Calu3 (cell line): ENCODE data around the gene KANSL3. TPM values are rescaled to one million over a fixed set of nuclear protein-coding genes. Genes with fewer than 3 reads are reported as not detected.
A peak's percentile ranks its signal among the peaks of the same experiment; 100 is the strongest.

Experiments
- Bru-seq: library from RNA; stranded (reverse); fragments of 400-500 nt; gene quantifications from one replicate; lab custom pipeline; 2021; lab: Mats Ljungman, UMichigan
- BruChase-seq, 2 experiments: library from RNA; stranded (reverse); fragments of 400-500 nt; gene quantifications; one replicate each; lab custom pipeline; 2021; lab: Mats Ljungman, UMichigan
- BruUV-seq: library from RNA; stranded (reverse); fragments of 400-500 nt; replicated peaks from 2 replicates; lab custom pipeline; 2021; lab: Mats Ljungman, UMichigan
- CTCF ChIA-PET: fragments of 300-600 bp; sonication (Branson Sonifier 250); formaldehyde crosslinking; loops from one replicate; lab custom pipeline; 2022; ENCODE audit warnings: antibody characterized with exemption; lab: Charles Lee
- DNase-seq: peaks from one replicate; pipeline ENCODE4 v3.0.0; 2022
- H3K27ac Mint-ChIP-seq: one replicate; pipeline ENCODE4 v1.8.0; 2022; ENCODE audit warnings: mixed read lengths; ENCODE audit not compliant: unreplicated experiment
- H3K27me3 Mint-ChIP-seq: one replicate; pipeline ENCODE4 v1.8.0; 2022; ENCODE audit warnings: mixed read lengths; ENCODE audit not compliant: unreplicated experiment
- H3K36me3 Mint-ChIP-seq: one replicate; pipeline ENCODE4 v1.8.0; 2022; ENCODE audit warnings: mild to moderate bottlenecking, moderate library complexity, mixed read lengths; ENCODE audit not compliant: insufficient read depth, unreplicated experiment
- H3K4me1 Mint-ChIP-seq: one replicate; pipeline ENCODE4 v1.8.0; 2022; ENCODE audit warnings: mild to moderate bottlenecking, low read depth, mixed read lengths; ENCODE audit not compliant: unreplicated experiment
- H3K4me3 Mint-ChIP-seq: one replicate; pipeline ENCODE4 v1.8.0; 2022; ENCODE audit warnings: mild to moderate bottlenecking, low read depth, moderate library complexity, mixed read lengths; ENCODE audit not compliant: unreplicated experiment
- H3K9me3 Mint-ChIP-seq: one replicate; pipeline ENCODE4 v1.8.0; 2022; ENCODE audit warnings: low read depth, mixed read lengths; ENCODE audit not compliant: unreplicated experiment
- CTCF ChIP-seq: fragments of 200-600 bp; IDR thresholded peaks from one replicate; pipeline ENCODE4 v1.8.0; 2022; ENCODE audit warnings: antibody characterized with exemption; ENCODE audit not compliant: unreplicated experiment
- intact Hi-C: fragments of 100-400 bp; cut with micrococcal nuclease; formaldehyde crosslinking; loops from one replicate; pipeline ENCODE4 v1.10.0; 2022; ENCODE audit not compliant: unreplicated experiment
- long read RNA-seq: library from polyadenylated mRNA; stranded (forward); transcript quantifications from one replicate; pipeline ENCODE4 v2.0.0, GENCODE V29; 2022
- total RNA-seq: library from RNA; stranded (reverse); gene quantifications from 2 replicates; pipeline ENCODE4 v1.2.3, GENCODE V29; 2022

KANSL3 gene
- total RNA-seq (39.6 and 43.9 TPM in 2 replicates), Bru-seq, nascent RNA (percentile 90 among the genes with signal in this experiment), BruChase-seq, experiment 1, labeled RNA remaining after a 6-hour chase (percentile 87 among the genes with signal in this experiment), BruChase-seq, experiment 2, labeled RNA remaining after a 2-hour chase (percentile 93 among the genes with signal in this experiment)
- long read RNA-seq, full-length matches to known transcripts: 3 of 17 reads
- long read RNA-seq, partial matches to known transcripts: 8 of 17 reads
- long read RNA-seq, other reads (novel, unspliced or antisense): 6 of 17 reads

- peaks cover 19% of the 10 kb centered on the region for H3K4me1 Mint-ChIP-seq
- TSS peak; percentile 79 for BruUV-seq
- H3K27ac Mint-ChIP-seq: peak within 1 kb of the TSS; percentile 60
- CTCF ChIA-PET: interaction anchor here (0.7 to 2.4 kb wide), 5 partner anchors 27 to 274 kb away, joined by 3 to 7 read pairs (median 3); no protein-coding TSS in a partner anchor
- no peak for TF ChIP-seq CTCF
- peak within 1 kb of the TSS; percentile 79 for H3K4me3 Mint-ChIP-seq
- H3K9me3 Mint-ChIP-seq: no peaks in the 10 kb centered on the region
- peak; percentile 93 for DNase-seq
- H3K36me3 Mint-ChIP-seq: peaks cover 38% of the 10 kb centered on the region
- intact Hi-C loops: loop anchor here (5.0 kb wide), 2 partner anchors 124 to 179 kb away; partner anchors contain the start of genes CNNM3 and CNNM4
- no peaks in the 10 kb centered on the region for H3K27me3 Mint-ChIP-seq
Observed at GRCh38 chr2:96638144-96639121, at the start of gene KANSL3. Gene KANSL3, minus strand, starts transcription at chr2:96638312. Its CDS starts 1,177 bp downstream, at chr2:96637135.

GRCh38 chr2:96687266-96687665 is 49.2 kb upstream of the KANSL3 start:
- no TSS peak for BruUV-seq
- intact Hi-C loops: no loop called here
- no peaks in the 10 kb centered on the region for H3K4me1 Mint-ChIP-seq
- CTCF ChIA-PET: no interaction called here
- no peak for TF ChIP-seq CTCF
- no peak overlapping the region for H3K27ac Mint-ChIP-seq
- no peak for DNase-seq
- no peaks in the 10 kb centered on the region for H3K36me3 Mint-ChIP-seq
- no peaks in the 10 kb centered on the region for H3K9me3 Mint-ChIP-seq
- no peak overlapping the region for H3K4me3 Mint-ChIP-seq
- H3K27me3 Mint-ChIP-seq: peaks cover 14% of the 10 kb centered on the region

DNA sequence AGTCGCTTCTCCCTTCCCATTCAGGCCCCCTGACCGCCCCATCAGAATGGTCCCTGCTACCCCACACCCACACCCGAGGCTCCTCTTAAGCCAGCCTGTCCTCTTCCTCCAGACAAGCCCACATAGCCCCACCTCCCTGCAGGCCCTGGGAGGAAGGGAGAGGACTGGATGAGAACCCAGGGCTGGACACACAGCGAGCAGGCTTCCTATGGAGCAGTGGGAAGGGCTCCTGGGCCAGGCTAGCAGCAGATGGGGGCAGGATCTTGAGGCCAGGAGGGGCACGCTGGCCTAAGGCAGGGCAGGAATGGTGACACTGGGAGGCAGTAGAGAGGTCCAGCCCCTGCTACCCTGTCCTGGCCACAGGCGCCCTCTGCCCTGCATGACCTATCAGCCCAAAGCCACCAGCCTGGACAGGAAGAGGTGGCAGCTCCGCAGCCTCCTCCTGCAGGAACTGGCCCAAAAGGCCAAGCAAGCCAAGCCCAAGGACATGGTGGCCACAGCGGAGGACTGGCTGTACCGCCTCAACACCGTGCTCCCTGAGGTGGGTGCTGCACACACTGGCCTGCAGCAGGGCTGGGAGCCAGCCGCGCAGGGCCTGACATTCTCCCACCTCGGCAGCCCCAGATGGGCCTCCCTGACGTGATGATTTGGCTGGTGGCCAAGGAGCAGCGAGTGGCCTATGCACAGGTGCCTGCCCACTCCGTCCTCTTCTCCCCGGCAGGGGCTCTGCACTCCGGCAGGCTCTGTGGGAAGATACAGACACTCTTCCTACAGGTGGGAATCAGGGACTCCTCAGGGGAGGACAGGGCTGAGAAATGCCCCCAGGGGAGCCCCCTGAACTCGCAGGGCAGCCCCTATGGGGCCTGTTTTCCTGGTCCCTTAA is 47.7 kb upstream of the KANSL3 start:
- Mint-ChIP-seq H3K4me1 (peaks cover under 1% of the 10 kb centered on the region), H3K4me3 (no peak overlapping the region), H3K36me3 (no peaks in the 10 kb centered on the region), H3K9me3 (no peaks in the 10 kb centered on the region), H3K27ac (no peak overlapping the region), H3K27me3 (peaks cover 16% of the 10 kb centered on the region)
- TF ChIP-seq CTCF: no peak
- no peak for DNase-seq
- CTCF ChIA-PET: interaction anchor here (0.6 kb wide), 2 partner anchors 16 to 354 kb away, joined by 5 read pairs; no protein-coding TSS in a partner anchor
- BruUV-seq: no TSS peak
- intact Hi-C loops: no loop called here
